ENCODE measurements around the gene KATNA1.

GRCh38 chr6:149651056-149651455 is 2.5 kb upstream of the KATNA1 start:
- TF ChIP-seq EZH2phosphoT487 (IDR thresholded peaks at IDR 0.05; ENCODE audit: unreplicated experiment) (no peak), EZH2 (IDR thresholded peaks at IDR 0.05; ENCODE audit: low read depth, unreplicated experiment) (no peak), POLR2AphosphoS5 (IDR thresholded peaks at IDR 0.05; ENCODE audit: low read depth) (no peak), CREB1 (CRISPR knock-in tag; IDR thresholded peaks at IDR 0.05; ENCODE audit: low read depth) (no peak), STAT1 (IDR thresholded peaks at IDR 0.05; ENCODE audit: unreplicated experiment) (no peak), ETS1 (IDR thresholded peaks at IDR 0.05) (no peak), ZNF331 (CRISPR knock-in tag; IDR thresholded peaks at IDR 0.05; ENCODE audit: low read depth) (no peak)
- TF ChIP-seq, protein P1, sequence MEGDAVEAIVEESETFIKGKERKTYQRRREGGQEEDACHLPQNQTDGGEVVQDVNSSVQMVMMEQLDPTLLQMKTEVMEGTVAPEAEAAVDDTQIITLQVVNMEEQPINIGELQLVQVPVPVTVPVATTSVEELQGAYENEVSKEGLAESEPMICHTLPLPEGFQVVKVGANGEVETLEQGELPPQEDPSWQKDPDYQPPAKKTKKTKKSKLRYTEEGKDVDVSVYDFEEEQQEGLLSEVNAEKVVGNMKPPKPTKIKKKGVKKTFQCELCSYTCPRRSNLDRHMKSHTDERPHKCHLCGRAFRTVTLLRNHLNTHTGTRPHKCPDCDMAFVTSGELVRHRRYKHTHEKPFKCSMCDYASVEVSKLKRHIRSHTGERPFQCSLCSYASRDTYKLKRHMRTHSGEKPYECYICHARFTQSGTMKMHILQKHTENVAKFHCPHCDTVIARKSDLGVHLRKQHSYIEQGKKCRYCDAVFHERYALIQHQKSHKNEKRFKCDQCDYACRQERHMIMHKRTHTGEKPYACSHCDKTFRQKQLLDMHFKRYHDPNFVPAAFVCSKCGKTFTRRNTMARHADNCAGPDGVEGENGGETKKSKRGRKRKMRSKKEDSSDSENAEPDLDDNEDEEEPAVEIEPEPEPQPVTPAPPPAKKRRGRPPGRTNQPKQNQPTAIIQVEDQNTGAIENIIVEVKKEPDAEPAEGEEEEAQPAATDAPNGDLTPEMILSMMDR (conservative IDR thresholded peaks at IDR 0.05; ENCODE audit: low read depth in 2 of 2): no peak
